LNCAP (cell line): ENCODE data around the gene LTBP1.

ENCODE experiments used
- CTCF ChIP-seq: fragments of 450-650 bp; IDR thresholded peaks from 2 replicates; pipeline ENCODE4 v1.5.1; 2017; ENCODE audit warnings: mild to moderate bottlenecking

The LTBP1 gene

GRCh38 chr2:32960238-32960637, 13.5 kb downstream of the LTBP1 start:
- no peak for TF ChIP-seq CTCF

DNA sequence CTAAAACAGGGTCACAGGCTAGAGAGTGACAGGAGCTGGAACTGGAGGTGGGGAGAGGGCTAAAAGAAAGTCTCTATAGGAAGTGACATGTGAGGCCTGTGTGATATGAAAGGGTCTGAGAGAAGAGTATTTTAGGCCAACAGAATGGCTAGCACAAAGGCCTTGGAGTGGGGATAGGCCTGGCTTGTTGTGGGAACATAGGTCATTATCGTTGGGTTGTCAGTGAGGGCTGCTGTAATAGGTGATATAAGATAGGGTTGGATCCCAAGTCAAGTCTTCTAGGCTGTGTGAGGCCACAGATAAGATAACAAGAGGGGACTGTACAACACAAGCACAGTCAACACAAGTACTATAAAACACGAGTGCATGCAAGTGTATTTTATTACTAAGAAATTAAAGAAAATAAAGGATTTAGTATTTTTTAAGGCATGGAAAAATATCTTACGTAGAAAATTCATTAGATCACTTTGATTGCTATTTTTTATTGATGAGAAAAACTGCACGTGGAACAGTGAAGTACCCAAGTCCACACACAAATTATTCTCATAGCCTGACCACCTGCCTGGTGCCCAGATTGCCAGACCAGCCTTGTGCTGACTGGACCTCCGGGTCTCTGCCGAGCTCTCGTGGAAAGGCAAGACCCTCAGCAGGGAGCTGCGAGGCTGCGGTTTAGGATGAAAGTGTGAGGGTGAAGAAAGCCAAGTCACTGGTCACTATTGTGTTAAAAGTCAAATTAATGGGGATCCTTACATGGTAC, 14.1 kb downstream of the LTBP1 start:
- no peak for TF ChIP-seq CTCF

- no peak for TF ChIP-seq CTCF
Observed at GRCh38 chr2:32962690-32963089, 15.9 kb downstream of the LTBP1 start.

- TF ChIP-seq CTCF = no peak
Observed at GRCh38 chr2:32963941-32964340, 17.2 kb downstream of the LTBP1 start.

GRCh38 chr2:32965523-32966171, 18.9 kb downstream of the LTBP1 start:
- TF ChIP-seq CTCF = no peak

DNA sequence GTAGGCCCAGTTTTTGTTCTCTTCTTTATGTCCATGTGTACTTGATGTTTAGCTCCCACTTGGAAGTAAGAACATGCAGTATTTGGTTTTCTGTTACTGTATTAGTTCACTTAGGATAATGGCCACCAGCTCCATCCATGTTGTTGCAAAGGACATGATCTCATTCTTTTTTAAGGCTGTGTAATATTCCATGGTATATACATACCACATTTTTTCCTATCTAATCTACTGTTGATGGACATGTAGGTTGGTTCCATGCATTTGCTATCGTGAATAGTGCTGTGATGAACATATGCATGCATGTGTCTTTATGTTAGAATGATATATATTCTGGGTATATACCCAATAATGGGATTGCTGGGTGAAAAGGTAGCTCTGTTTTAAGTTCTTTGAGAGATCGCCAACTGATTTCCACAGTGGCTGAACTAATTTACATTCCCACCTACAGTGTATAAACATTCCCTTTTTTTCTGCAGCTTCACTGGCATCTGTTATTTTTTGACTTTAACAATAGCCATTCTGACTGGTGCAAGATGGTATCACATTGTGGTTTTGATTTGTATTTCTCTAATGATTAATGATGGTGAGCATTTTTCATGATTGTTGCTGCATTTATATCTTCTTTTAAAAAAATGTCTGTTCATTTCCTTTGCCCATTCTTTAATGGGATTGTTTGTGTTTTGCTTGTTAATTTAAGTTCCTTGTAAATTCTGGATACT, 22.9 kb downstream of the LTBP1 start:
- TF ChIP-seq CTCF = no peak

DNA sequence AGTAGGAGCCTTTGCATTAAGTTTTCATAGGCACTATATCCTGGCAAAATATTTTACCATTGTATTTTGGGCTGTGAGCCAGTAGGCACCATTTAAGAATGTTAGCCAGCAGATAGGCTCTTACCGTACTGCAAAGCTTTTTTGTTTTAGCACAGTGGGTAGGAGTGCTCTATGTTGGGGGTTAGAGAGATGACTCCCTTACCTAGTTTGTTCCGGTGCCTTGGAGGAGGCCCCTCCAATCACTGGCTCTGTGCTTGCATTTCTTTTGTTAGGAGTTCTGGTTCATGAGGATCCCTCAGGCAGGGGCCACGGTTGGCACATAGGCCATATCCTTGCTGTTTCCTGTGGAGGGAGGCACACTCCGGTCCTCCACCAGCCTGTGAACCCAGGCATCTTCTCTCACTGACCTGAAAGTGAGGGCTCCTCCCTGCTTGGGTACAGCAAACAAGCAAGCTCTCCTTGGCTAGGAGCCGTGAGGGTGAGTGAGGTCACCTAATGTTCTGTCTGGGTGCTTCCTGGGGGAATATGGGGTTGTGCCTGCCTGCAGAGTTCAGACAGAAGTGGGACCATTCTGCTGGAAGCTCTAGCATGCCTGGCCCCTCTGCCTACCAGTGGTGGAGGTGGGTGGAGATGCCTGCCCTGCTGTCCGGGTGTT, 29.8 kb downstream of the LTBP1 start:
- no peak for TF ChIP-seq CTCF
